ENCODE results near the gene TMEM52. TPM values are rescaled to one million over a fixed set of nuclear protein-coding genes. Genes with fewer than 3 reads are reported as not detected.

TMEM52 gene
- polyA plus RNA-seq, 1 donor from 2014 or later = 0.89 TPM

DNA sequence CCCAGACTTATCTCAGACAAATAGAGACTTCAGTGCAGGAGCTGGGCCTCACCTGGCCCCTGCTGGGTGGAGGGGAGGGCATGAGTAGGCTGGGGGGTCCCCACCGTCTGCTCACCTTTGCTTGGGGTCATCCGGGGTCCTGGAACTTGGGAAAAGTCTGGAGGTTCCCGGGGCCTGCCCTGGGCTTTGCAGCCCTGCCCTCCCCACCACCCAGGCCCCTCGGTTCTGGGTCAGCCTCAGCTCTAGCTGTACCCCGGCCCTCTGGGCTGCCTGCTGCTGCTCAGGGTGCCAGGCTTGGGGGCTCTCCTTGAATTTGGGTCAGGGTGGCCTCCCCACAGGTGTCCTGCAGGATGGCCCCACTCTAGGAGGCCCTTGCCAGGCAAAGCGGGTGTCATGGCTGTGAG is 2.4 kb upstream of the TMEM52 start:
- Histone ChIP-seq H3K27ac (ENCODE audit: low read length) (no peak overlapping the region), H3K4me3 (ENCODE audit: low read length) (no peak overlapping the region), H3K9me2 (ENCODE audit: insufficient read depth, low read length) (no peaks in the 10 kb centered on the region), H3K27me3 (ENCODE audit: insufficient read depth, low read depth, low read length) (peaks cover 11% of the 10 kb centered on the region), H4K20me1 (ENCODE audit: insufficient read depth) (no peaks in the 10 kb centered on the region), H2AFZ (ENCODE audit: low read depth, low read length) (no peak overlapping the region), H3K9me3 (ENCODE audit: low read length) (no peaks in the 10 kb centered on the region), H3F3A (ENCODE audit: insufficient read depth, low read length, poor library complexity, severe bottlenecking) (no peaks in the 10 kb centered on the region), H3K4me2 (ENCODE audit: low read length) (no peak overlapping the region), H3K36me3 (ENCODE audit: insufficient read depth, low read length) (no peaks in the 10 kb centered on the region), H3K9ac (ENCODE audit: low read length) (no peak overlapping the region), H3K79me2 (replicated peaks; ENCODE audit: insufficient read depth, low read length) (no peaks in the 10 kb centered on the region)
- no peak for TF ChIP-seq EZH2 (IDR thresholded peaks at IDR 0.05; ENCODE audit: borderline replicate concordance, insufficient read depth, low read length, poor library complexity, severe bottlenecking)
- TF ChIP-seq, protein P1, sequence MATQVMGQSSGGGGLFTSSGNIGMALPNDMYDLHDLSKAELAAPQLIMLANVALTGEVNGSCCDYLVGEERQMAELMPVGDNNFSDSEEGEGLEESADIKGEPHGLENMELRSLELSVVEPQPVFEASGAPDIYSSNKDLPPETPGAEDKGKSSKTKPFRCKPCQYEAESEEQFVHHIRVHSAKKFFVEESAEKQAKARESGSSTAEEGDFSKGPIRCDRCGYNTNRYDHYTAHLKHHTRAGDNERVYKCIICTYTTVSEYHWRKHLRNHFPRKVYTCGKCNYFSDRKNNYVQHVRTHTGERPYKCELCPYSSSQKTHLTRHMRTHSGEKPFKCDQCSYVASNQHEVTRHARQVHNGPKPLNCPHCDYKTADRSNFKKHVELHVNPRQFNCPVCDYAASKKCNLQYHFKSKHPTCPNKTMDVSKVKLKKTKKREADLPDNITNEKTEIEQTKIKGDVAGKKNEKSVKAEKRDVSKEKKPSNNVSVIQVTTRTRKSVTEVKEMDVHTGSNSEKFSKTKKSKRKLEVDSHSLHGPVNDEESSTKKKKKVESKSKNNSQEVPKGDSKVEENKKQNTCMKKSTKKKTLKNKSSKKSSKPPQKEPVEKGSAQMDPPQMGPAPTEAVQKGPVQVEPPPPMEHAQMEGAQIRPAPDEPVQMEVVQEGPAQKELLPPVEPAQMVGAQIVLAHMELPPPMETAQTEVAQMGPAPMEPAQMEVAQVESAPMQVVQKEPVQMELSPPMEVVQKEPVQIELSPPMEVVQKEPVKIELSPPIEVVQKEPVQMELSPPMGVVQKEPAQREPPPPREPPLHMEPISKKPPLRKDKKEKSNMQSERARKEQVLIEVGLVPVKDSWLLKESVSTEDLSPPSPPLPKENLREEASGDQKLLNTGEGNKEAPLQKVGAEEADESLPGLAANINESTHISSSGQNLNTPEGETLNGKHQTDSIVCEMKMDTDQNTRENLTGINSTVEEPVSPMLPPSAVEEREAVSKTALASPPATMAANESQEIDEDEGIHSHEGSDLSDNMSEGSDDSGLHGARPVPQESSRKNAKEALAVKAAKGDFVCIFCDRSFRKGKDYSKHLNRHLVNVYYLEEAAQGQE (IDR thresholded peaks at IDR 0.05; ENCODE audit: borderline replicate concordance) = no peak
- no peak for TF ChIP-seq POLR2AphosphoS5 (IDR thresholded peaks at IDR 0.05)
- TF ChIP-seq, protein P2, sequence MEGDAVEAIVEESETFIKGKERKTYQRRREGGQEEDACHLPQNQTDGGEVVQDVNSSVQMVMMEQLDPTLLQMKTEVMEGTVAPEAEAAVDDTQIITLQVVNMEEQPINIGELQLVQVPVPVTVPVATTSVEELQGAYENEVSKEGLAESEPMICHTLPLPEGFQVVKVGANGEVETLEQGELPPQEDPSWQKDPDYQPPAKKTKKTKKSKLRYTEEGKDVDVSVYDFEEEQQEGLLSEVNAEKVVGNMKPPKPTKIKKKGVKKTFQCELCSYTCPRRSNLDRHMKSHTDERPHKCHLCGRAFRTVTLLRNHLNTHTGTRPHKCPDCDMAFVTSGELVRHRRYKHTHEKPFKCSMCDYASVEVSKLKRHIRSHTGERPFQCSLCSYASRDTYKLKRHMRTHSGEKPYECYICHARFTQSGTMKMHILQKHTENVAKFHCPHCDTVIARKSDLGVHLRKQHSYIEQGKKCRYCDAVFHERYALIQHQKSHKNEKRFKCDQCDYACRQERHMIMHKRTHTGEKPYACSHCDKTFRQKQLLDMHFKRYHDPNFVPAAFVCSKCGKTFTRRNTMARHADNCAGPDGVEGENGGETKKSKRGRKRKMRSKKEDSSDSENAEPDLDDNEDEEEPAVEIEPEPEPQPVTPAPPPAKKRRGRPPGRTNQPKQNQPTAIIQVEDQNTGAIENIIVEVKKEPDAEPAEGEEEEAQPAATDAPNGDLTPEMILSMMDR (IDR thresholded peaks at IDR 0.05; ENCODE audit: poor library complexity, severe bottlenecking) = no peak
- TF ChIP-seq RAD21 (conservative IDR thresholded peaks at IDR 0.05) = no peak
- no peak for TF ChIP-seq SMC3 (conservative IDR thresholded peaks at IDR 0.05; ENCODE audit: poor library complexity)
- TF ChIP-seq EP300 (conservative IDR thresholded peaks at IDR 0.05; ENCODE audit: poor library complexity, severe bottlenecking) = no peak
- TF ChIP-seq TAF1 (IDR thresholded peaks at IDR 0.05; ENCODE audit: low read depth) = no peak
- no peak for TF ChIP-seq MXI1 (conservative IDR thresholded peaks at IDR 0.05; ENCODE audit: poor library complexity, severe bottlenecking)

DNA sequence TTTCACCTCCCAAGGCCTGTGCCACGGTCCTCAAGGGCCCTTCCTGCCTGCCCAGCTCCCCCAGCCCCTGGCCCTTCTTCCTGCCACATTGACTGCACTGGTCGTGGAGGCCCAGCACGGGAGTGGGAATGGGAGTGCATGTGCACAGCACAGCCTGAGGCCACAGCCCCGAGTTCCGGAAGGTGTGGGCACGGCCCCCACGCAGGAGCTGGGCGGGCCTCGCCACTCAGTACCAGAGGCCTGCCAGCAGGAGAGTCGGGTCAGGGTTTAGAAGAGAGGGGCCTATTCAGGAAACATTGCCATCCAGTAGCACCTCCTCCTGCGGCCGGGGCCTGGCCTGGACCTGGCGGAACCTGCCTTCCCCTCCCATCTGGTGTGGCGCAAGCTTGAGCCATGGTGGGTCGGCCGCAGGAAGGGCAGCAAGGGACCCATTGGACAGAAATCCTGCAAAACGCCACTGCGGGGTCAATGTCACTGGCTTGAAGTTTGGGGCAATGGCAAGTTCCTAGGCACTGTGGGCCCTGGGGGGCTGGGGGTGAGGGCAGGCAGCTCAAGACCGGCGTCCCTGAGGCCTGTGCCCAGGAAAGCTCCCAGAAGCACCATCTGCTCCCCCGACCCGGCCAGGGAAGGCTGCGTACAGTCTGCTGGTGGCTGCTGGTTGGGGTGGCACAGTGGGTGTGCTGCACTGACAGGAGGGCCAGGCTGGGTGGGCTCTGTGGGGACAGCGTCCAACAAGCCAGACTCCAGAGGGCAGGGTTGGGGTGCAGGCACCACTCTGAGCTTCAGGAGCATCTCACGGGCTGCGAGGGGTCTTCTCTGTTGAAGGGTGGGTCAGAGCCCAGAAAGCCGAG is 1.8 kb upstream of the TMEM52 start:
- Histone ChIP-seq H3K79me2 (replicated peaks; ENCODE audit: insufficient read depth, low read length) (no peaks in the 10 kb centered on the region), H3F3A (ENCODE audit: insufficient read depth, low read length, poor library complexity, severe bottlenecking) (no peaks in the 10 kb centered on the region), H3K36me3 (ENCODE audit: insufficient read depth, low read length) (no peaks in the 10 kb centered on the region), H3K9me3 (ENCODE audit: low read length) (no peaks in the 10 kb centered on the region), H2AFZ (ENCODE audit: low read depth, low read length) (no peak overlapping the region), H3K27me3 (ENCODE audit: insufficient read depth, low read depth, low read length) (peaks cover 11% of the 10 kb centered on the region), H4K20me1 (ENCODE audit: insufficient read depth) (no peaks in the 10 kb centered on the region), H3K9ac (ENCODE audit: low read length) (no peak overlapping the region), H3K4me2 (ENCODE audit: low read length) (no peak overlapping the region), H3K4me3 (ENCODE audit: low read length) (no peak overlapping the region), H3K9me2 (ENCODE audit: insufficient read depth, low read length) (no peaks in the 10 kb centered on the region), H3K27ac (ENCODE audit: low read length) (no peak overlapping the region)
- TF ChIP-seq RAD21 (conservative IDR thresholded peaks at IDR 0.05) (no peak), MXI1 (conservative IDR thresholded peaks at IDR 0.05; ENCODE audit: poor library complexity, severe bottlenecking) (no peak), TAF1 (IDR thresholded peaks at IDR 0.05; ENCODE audit: low read depth) (no peak), SMC3 (conservative IDR thresholded peaks at IDR 0.05; ENCODE audit: poor library complexity) (no peak), POLR2AphosphoS5 (IDR thresholded peaks at IDR 0.05) (no peak), EP300 (conservative IDR thresholded peaks at IDR 0.05; ENCODE audit: poor library complexity, severe bottlenecking) (no peak), EZH2 (IDR thresholded peaks at IDR 0.05; ENCODE audit: borderline replicate concordance, insufficient read depth, low read length, poor library complexity, severe bottlenecking) (no peak)
- TF ChIP-seq, protein P1 (IDR thresholded peaks at IDR 0.05; ENCODE audit: borderline replicate concordance) = no peak
- TF ChIP-seq, protein P2 (IDR thresholded peaks at IDR 0.05; ENCODE audit: poor library complexity, severe bottlenecking) = no peak
